ENCODE measurements around the gene IL7R.

- TF ChIP-seq ELK1 (IDR thresholded peaks at IDR 0.05; ENCODE audit: low read depth, low read length), result no peak
- TF ChIP-seq CTCF (IDR thresholded peaks at IDR 0.05), result no peak
- TF ChIP-seq BHLHE40 (IDR thresholded peaks at IDR 0.05; ENCODE audit: low read depth, low read length), result no peak
- TF ChIP-seq RAD21 (conservative IDR thresholded peaks at IDR 0.05 in 1 of 2, IDR thresholded peaks at IDR 0.05 in 1 of 2), result no peak
- TF ChIP-seq USF2 (IDR thresholded peaks at IDR 0.05), result no peak
- TF ChIP-seq HDAC2 (IDR thresholded peaks at IDR 0.05), result no peak
- TF ChIP-seq E2F6 (IDR thresholded peaks at IDR 0.05; ENCODE audit: borderline replicate concordance, low read depth), result no peak
- TF ChIP-seq POLR2A (IDR thresholded peaks at IDR 0.05; ENCODE audit: low read length), result no peak
- TF ChIP-seq CHD4 (IDR thresholded peaks at IDR 0.05; ENCODE audit: borderline replicate concordance), result no peak
- TF ChIP-seq PBX3 (IDR thresholded peaks at IDR 0.05), result no peak
- TF ChIP-seq RFX5 (IDR thresholded peaks at IDR 0.05), result no peak
- no peak for TF ChIP-seq EP300 (IDR thresholded peaks at IDR 0.05)
- no peak for TF ChIP-seq RCOR1 (IDR thresholded peaks at IDR 0.05; ENCODE audit: low read depth, low read length)
- TF ChIP-seq JUN (IDR thresholded peaks at IDR 0.05), result no peak
These were observed 39.7 kb upstream of the IL7R start for GRCh38 chr5:35816881-35817521.
